HG03432 (cell line): ENCODE results near the gene PTPN13.
"Not testable (repeated sequence)": the region's sequence is repeated elsewhere in the genome, so short reads cannot be mapped to it uniquely, and the experiment has no call there.

ENCODE experiments used
- ATAC-seq: cut with Tn5 transposase; IDR thresholded peaks from one replicate; pipeline ENCODE4 v1.9.1; 2021; ENCODE audit warnings: mild to moderate bottlenecking, moderate library complexity; ENCODE audit not compliant: unreplicated experiment

Gene PTPN13

DNA sequence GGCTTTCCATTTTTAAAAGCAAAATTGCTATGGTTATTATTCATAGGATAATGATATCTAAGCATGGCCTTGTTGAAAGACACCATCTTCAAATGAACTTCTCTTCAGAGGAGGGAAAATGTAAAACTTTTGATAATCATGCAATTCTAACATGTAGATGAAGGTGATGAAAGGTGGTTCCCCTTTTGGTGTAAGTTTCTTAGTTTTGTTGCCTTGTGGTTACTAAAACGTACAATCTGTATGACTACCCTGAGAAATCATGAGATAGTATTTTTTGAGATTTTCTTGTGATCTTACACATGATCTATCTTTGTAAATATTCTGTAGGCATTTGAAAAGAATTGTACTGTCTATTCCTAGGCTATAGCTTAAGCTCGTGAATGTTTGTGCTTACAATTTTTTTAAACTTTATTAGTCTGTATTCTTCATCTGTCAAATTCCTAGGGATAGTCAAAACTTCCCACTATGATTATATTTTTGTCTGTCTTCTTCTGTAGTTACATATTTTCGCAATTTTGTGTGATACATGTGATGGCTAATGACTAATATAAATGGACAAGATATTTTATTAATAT is 47.5 kb downstream of the PTPN13 start:
- peak; percentile 43 for ATAC-seq

DNA sequence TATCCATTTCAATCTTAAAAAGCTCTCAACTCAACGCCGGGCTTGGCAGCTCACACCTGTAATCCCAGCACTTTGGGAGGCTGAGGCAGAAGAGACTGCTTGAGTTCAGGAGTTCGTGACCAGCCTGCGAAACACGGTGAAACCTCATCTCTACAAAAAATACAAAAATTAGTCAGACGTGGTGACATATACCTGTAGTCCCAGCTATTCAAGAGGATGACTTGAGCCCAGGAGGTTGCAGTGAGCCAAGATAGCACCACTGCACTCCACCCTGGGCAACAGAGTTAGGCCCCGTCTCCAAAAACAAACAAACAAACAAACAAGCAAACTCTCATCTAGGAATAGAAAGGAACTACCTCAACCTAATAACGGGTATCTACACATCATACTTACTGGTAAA is 50.8 kb downstream of the PTPN13 start:
- ATAC-seq: no peak

DNA sequence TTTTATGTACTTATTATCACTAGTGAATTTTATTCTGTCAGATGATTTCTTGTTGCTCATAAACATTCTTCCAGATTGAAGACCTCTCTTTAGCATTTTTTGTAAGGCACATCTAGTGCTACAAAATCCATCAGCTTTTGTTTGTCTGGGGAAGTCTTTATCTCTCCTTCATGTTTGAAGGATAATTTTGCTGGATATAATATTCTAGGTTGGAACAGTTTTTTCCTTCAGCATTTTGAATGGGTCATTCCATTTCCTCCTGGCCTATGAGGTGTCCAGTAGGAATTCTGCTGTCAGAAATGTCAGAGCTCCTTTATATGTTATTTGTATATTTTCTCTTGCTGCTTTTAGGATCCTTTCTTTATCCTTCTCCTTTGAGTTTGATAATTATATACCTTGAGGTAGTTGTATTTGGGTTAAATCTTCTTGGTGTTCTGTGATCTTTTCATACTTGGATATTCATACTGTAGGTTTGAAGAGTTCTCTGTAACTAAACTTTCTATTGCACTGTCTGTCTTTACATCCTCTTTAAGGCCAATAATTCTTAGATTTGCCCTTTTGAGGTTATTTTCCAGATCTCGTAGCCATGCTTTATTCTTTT is 58.3 kb downstream of the PTPN13 start:
- ATAC-seq: no peak

DNA sequence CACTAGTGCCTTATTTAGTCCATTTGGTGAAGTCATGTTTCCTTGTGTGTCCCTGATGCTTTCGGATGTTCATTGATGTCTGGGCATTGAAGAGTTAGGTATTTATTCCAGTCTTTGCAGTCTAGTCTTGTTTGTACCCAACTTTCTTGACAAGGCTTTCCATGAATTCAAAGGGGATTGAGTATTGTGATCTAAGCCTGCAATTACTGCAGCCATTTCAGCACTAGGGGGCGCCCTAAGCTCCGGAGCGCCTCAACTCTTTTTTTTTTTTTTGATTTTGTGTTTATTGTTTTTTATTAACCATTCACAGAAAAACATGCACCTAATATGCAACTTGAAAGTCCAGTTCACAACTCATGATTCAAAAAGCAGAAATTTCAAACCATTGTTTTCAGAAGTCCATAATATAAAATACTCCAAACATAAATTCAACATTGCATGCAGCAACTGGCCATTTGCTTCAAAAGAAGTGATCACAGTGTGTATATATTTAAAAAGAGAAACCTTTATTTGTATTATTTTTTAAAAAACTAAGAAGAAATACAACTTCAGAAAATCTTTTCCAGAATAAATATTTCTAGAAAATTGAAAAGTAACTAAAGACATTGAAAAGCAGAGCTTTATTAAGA is 59.2 kb downstream of the PTPN13 start:
- ATAC-seq: no peak

DNA sequence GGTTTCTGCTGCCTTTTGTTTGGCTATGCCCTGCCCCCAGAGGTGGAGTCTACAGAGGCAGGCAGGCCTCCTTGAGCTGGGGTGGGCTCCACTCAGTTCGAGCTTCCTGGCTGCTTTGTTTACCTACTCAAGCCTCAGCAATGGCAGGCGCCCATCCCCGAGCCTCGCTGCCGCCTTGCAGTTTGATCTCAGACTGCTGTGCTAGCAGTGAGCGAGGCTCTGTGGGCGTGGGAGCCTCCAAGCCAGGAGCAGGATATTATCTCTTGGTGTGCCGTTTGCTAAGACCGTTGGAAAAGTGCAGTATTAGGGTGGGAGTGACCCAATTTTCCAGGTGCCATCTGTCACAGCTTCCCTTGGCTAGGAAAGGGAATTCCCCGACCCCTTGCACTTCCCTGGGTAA is 62.7 kb downstream of the PTPN13 start:
- ATAC-seq: not testable (repeated sequence)

DNA sequence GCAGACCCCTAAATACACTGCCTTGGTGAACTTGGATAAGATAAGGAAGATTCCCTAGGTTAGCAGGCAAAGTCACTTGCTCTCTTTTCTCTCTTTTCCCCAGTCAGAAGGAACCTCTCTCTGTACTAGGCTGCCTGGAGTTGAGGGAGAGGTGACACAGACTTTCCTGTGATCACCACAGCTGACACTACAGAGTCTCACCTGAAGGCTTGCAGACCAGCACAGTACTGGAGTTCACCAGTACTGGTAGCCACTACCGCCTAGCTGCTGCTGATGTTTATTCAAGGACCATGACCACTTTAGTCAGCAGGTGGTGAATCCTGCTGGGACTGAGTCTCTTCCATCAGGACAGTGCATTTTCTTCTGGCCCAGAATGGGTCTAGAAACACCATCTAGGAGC is 63.3 kb downstream of the PTPN13 start:
- ATAC-seq: no peak

DNA sequence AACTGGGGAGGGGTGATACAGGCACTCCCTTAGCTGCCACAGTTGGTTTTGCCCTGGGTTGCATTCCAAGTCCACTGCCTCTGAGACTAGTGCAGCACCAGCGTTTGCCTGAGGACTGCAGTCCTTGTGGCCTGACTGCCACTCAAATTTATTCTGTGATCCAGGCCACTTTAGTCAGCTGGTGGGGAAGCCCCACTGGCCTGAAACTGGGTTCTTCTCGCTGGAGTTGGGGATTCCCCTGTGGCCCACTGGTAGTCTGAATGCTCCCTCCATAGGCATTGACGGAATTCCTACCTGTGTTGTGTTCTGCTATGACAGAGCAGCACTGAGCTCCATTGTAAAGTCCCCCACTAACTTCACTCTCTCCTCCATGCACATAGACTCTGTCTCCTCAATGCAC is 63.8 kb downstream of the PTPN13 start:
- peak; percentile 62 for ATAC-seq

DNA sequence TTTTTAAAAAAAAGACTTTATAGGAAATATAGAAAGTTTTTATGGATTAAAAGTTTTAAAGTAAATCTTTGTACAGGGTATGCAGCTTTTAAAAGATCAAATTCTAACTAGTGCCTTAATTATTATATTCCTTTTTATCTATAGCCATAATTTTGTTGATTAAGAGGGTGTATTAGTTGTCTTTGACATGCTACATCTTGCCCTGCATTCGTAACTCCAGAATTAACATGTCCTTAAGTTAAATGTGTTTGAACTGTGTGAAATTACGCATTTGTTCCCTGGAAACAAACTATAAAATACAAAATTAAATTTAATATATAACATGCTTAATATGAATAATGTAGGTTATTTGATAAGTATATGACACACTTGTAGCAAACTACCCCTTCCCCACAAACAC is 66.3 kb downstream of the PTPN13 start:
- no peak for ATAC-seq

DNA sequence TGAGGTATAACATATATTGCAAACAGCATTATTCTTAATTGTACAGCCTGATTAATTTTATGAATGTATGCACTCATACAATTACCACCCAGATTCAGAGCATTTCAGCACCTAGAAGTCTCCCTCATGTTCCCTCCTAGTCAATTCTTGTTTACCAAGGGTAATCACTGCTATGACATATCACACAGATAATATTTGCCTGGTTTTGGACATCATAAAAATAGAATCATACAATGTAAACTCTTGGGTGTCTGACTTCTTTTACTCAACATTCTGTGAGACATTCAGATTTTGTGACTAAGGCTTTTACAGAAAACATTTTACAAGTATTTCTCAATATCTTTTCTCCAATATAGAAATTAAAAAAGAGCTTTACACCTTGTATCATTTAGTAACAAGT is 66.9 kb downstream of the PTPN13 start:
- no peak for ATAC-seq

DNA sequence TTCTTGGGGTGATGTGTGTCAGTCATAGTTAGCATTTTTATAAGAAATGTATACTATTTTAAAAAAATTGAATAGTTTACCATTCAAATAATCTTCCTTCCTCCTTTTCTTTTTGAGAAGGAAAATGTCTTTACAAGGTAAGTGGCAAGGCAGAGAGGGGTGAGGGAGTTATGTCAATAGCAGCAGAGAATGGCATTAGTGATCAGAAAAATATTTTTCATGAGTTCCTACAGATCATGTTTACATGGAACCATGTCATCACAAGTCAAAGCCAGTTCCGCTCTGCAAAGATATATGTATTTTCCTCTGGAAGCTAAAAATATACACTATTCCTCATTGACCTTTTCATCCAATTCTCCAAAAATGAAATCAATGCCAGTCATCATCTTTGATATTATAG is 67.3 kb downstream of the PTPN13 start:
- ATAC-seq: no peak

DNA sequence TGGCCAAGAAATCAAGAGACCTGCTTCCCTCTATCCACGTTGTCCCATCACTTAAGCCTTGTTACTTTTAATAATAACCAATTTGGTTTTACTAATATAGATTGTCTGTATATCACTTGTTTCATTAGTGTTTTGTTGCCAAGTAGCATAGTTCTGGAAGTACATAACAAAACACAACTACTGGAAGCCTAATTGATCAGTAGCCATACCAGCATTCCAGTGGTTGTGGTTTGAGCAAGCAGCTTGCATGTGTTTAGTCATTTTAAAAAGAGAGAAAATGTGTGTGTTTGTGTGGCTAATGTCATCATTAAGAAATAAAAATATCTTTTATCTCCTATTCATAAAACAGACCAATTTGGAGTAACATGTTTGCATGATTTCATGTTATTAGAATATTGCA is 70.8 kb downstream of the PTPN13 start:
- no peak for ATAC-seq

DNA sequence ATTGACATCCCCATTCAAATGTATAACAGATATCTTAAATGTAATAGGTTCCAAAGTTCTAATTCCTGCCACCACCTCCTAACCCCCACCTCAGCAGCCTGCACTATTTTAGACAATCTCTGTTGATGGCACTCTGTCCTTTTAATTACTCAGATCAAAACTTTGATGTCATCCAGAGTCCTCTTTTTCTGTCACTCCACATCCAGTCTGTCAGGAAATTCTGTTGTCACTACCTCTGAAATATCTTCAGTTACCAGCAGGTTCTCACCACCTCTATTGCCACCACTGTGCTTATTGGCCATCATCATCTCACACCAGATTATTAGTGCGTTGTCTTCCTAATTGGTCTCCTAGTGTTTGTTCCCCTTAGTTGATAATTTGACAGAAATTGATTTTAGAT is 76.2 kb downstream of the PTPN13 start:
- ATAC-seq: no peak

DNA sequence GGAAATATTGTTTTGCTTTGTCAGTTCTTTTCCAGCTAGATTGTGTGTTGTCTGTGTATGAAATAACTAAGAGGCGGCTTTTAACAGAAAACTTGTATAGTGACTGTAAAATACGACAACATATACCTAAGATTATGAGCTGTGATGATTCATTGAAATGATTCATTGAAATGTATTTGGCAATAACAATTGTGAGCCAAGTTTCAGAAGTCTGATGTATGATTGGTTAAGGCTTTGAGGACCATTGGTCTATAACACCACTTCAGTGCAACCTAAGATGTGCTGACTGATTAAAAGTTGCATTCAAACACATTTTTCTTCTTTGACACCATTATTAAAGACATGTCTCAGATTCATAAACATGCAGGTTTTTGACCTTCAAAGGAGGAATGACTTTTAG is 76.6 kb downstream of the PTPN13 start:
- ATAC-seq: no peak

DNA sequence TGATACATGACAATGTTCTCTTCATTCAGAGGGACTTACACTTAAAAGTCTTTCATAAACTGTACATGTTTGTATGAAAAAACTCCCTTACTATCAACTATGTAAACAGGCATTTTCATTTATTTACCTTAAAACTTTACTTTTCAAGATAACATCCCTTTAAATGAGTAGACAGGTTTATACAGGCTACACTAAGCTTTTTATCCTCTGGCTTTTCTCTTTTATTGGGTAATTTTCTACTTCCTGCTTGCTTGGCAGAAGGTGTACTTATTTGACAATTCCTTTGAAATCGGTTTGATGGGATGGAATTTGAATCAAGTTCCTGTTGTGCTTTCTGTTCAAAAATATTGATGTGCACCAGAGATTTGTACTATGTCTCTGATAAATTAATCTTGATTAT is 81.4 kb downstream of the PTPN13 start:
- no peak for ATAC-seq

DNA sequence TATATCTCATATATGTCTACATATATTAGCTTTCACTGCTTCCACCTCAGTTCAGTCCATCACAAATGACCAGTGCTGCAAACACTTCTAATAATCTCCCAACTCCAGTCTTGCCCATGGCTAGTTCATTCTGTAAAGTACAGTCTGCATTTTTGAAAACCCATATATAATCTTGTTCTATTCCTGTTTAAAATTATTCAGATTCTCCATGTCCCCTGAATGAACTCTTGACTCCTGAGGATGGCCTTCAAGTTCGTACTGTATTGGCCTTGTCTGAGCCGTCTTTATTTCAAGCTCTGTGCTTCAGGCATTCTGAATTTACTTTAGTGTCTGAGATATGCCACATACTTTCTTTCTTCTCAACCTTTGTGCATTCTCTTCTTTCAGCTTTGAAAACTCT is 84.7 kb downstream of the PTPN13 start:
- ATAC-seq: no peak

DNA sequence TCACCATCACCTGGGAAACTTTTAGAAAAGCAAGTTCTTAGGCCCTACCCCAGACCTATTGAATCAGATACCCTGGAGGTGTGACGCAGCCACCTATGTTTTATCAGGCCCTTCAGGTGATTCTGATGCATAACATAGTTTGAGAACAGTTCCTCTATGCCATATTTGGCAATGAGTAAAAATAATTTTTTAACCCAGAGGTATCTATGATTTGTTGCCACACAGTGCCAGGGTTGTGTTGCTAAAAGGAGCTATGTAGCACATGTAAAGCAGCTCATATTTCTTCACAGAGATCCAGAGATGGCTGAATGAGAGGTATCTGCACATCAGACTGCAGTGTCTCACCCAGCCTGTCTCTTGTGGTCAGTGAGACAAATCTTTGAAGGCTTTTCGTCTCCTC is 85.3 kb downstream of the PTPN13 start:
- ATAC-seq: no peak

DNA sequence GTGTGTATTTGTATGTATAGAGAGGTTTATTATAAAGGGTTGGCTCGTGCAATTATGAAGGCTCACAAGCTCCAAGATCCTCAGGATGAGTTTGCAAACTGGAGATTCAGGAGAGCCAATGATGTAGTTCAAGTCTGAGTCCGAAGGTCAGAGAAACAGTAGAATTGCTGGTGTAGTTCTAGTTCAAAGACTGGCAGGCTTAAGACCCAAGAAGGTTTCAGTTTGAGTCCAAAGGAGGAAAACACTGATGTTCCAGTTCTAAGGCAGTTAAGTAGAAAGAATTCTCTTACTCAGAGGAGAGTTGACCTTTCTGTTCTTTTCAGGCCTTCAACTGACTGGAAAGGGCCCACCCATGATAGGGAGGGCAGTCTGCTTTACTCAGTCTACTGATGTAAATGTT is 89.1 kb downstream of the PTPN13 start:
- ATAC-seq: no peak

DNA sequence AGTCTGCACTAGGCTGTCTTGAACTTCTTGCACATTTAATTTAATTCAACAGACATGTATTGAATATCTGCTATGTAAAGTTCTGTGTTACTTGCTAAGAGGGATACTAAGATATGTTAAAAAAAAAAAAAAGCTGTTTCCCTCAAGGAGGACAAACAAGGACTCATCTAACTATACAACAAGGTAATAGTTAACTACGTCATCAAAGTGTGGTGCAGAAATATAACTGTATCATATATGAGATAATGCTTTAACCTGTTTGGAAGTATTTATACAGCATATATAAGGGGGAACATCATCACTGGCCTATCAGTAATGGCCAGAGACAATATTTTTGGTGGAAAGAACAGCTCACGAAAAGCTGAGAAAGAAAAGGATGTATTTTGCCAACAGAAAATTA is 89.9 kb downstream of the PTPN13 start:
- no peak for ATAC-seq

DNA sequence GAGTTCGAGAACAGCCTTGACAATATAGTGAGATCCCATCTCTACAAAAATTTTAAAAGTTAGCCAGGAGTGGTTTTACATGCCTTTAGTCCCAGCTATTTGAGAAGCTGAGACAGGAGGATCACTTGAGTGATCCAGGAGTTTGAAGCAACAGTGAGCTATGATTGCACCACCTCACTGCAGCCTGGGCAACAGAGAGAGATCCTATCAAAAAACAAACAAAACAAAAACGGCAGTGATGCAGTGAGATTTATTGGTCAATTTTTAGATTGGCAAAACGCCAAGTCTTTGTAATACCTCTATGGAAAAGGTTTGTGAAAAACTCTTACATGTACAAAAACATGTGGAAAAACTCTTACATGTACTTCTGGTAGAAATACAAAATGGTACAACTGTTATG is 91.3 kb downstream of the PTPN13 start:
- ATAC-seq: no peak

DNA sequence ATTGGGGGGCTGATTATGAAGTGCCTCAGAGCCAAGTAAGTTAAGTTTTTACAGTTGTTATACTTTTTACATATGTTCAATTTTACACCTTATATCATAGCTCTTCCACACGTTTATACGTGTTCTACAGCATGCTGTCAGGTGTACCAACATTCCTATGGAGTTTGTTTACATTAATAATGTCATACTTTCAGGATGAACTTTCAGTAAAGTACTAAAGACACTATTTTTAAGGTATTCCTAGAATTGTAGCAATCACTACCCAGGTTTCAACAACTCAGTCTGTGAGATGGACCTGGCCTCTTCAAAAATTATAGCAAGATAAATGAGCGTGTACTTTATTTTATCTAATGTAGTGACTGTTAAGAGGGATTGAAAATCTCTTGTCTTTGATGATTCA is 92.6 kb downstream of the PTPN13 start:
- no peak for ATAC-seq

DNA sequence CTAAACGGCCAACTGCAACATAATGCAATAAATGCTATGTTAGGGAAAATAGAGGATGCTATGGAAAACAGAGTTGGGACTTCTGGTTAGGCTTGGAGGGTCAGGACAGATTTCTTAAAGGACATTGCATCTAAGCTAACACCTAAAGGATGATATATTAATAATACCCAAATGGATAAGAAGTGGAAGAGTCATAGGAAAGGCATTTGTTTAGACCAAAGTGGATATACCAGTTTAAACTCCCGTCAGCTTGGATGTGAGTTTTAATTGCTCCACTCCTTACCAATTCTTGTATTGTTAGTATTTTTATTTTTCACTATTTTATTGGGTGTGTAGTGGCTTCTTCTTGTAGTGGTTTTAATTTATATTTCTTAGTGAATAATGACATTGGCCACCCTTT is 93.9 kb downstream of the PTPN13 start:
- ATAC-seq: no peak

DNA sequence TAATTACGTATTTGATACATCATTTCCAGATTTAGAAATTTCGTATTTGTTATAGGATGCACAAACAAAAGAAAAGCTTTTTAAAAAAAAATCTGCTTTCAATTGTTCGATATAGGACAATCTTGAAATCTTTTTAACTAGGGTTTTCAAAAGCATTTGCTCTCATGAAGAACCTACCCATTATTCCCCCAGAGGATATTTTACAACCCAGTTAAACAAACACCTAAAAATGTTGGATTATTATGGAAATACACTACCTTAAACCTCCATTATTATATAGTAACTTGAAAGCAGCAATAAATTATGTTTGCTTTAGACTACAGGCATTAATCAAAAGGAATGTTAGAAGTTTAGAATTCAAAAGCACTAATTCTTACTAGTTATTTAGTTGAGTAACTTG is 110.5 kb downstream of the PTPN13 start:
- ATAC-seq: no peak
